ENCODE results near the gene RAB3IL1. TPM values are rescaled to one million over a fixed set of nuclear protein-coding genes. Genes with fewer than 3 reads are reported as not detected.

The RAB3IL1 gene
- total RNA-seq, 1 donor from 2014 or later, result 44.2 TPM

- no peak for TF ChIP-seq CTCF (IDR thresholded peaks at IDR 0.05)
These were observed 13.6 kb upstream of the RAB3IL1 start for GRCh38 chr11:61930933-61931332.

GRCh38 chr11:61928606-61929005 is 11.2 kb upstream of the RAB3IL1 start:
- no peak for TF ChIP-seq CTCF (IDR thresholded peaks at IDR 0.05)
- Mint-ChIP-seq H3K9me3 (ENCODE audit: unreplicated experiment) (peaks cover 5% of the 10 kb centered on the region), H3K27me3 (ENCODE audit: unreplicated experiment) (peaks cover 13% of the 10 kb centered on the region), H3K4me1 (ENCODE audit: unreplicated experiment) (peaks cover 34% of the 10 kb centered on the region), H3K27ac (ENCODE audit: unreplicated experiment) (no peak overlapping the region), H3K4me3 (ENCODE audit: unreplicated experiment) (no peak overlapping the region), H3K36me3 (ENCODE audit: unreplicated experiment) (peaks cover 4% of the 10 kb centered on the region)
- no peak for DNase-seq (ENCODE audit: extremely low spot score, unreplicated experiment)

More at GRCh38 chr11:61930933-61931332, 13.6 kb upstream of the RAB3IL1 start:
- peaks cover 7% of the 10 kb centered on the region for H3K9me3 Mint-ChIP-seq (ENCODE audit: unreplicated experiment)
- H3K36me3 Mint-ChIP-seq (ENCODE audit: unreplicated experiment), result peaks cover 4% of the 10 kb centered on the region
- H3K27ac Mint-ChIP-seq (ENCODE audit: unreplicated experiment), result no peak overlapping the region
- H3K27me3 Mint-ChIP-seq (ENCODE audit: unreplicated experiment), result peaks cover 24% of the 10 kb centered on the region
- peak; percentile 13 for DNase-seq (ENCODE audit: extremely low spot score, unreplicated experiment)
- peaks cover 15% of the 10 kb centered on the region for H3K4me1 Mint-ChIP-seq (ENCODE audit: unreplicated experiment)
- no peak overlapping the region for H3K4me3 Mint-ChIP-seq (ENCODE audit: unreplicated experiment)

GRCh38 chr11:61927501-61927900 is 10.1 kb upstream of the RAB3IL1 start:
- no peaks in the 10 kb centered on the region for H3K9me3 Mint-ChIP-seq (ENCODE audit: unreplicated experiment)
- H3K4me3 Mint-ChIP-seq (ENCODE audit: unreplicated experiment), result no peak overlapping the region
- peak overlapping the region; percentile 20 for H3K27ac Mint-ChIP-seq (ENCODE audit: unreplicated experiment)

GRCh38 chr11:61926235-61926634 is 8.9 kb upstream of the RAB3IL1 start:
- H3K36me3 Mint-ChIP-seq (ENCODE audit: unreplicated experiment), result no peaks in the 10 kb centered on the region
- peaks cover 55% of the 10 kb centered on the region for H3K4me1 Mint-ChIP-seq (ENCODE audit: unreplicated experiment)
- no peak for TF ChIP-seq CTCF (IDR thresholded peaks at IDR 0.05)
- peaks cover 2% of the 10 kb centered on the region for H3K27me3 Mint-ChIP-seq (ENCODE audit: unreplicated experiment)
- peak; percentile 32 for DNase-seq (ENCODE audit: extremely low spot score, unreplicated experiment)
- H3K27ac Mint-ChIP-seq (ENCODE audit: unreplicated experiment), result no peak overlapping the region
- H3K4me3 Mint-ChIP-seq (ENCODE audit: unreplicated experiment), result no peak overlapping the region
- no peaks in the 10 kb centered on the region for H3K9me3 Mint-ChIP-seq (ENCODE audit: unreplicated experiment)

More at GRCh38 chr11:61927501-61927900, 10.1 kb upstream of the RAB3IL1 start:
- no peak for TF ChIP-seq CTCF (IDR thresholded peaks at IDR 0.05)
- Mint-ChIP-seq H3K4me1 (ENCODE audit: unreplicated experiment) (peaks cover 45% of the 10 kb centered on the region), H3K27me3 (ENCODE audit: unreplicated experiment) (peaks cover 7% of the 10 kb centered on the region), H3K36me3 (ENCODE audit: unreplicated experiment) (no peaks in the 10 kb centered on the region)
- DNase-seq (ENCODE audit: extremely low spot score, unreplicated experiment), result peak; percentile 17

- Mint-ChIP-seq H3K36me3 (ENCODE audit: unreplicated experiment) (no peaks in the 10 kb centered on the region), H3K27ac (ENCODE audit: unreplicated experiment) (no peak overlapping the region), H3K27me3 (ENCODE audit: unreplicated experiment) (no peaks in the 10 kb centered on the region), H3K4me1 (ENCODE audit: unreplicated experiment) (peaks cover 56% of the 10 kb centered on the region), H3K4me3 (ENCODE audit: unreplicated experiment) (no peak overlapping the region), H3K9me3 (ENCODE audit: unreplicated experiment) (no peaks in the 10 kb centered on the region)
- TF ChIP-seq CTCF (IDR thresholded peaks at IDR 0.05), result no peak
- no peak for DNase-seq (ENCODE audit: extremely low spot score, unreplicated experiment)
These were observed 8.4 kb upstream of the RAB3IL1 start for GRCh38 chr11:61925736-61926135.

All from osteocyte (in vitro differentiated cells).